Measurements from ENCODE around the gene NUTM2A.
"Not testable (repeated sequence)": the region's sequence is repeated elsewhere in the genome, so short reads cannot be mapped to it uniquely, and the experiment has no call there.

- TF ChIP-seq CHD2 (IDR thresholded peaks at IDR 0.05; ENCODE audit: borderline replicate concordance, low read depth, low read length); NFYB (IDR thresholded peaks at IDR 0.05; ENCODE audit: insufficient read depth, low read depth, low read length); HDAC2 (IDR thresholded peaks at IDR 0.05); CTCF (IDR thresholded peaks at IDR 0.05 in 2 of 3, conservative IDR thresholded peaks at IDR 0.05 in 1 of 3; ENCODE audit: control insufficient read depth in 2 of 3, extremely low read depth in 1 of 3, insufficient read depth in 1 of 3, low read depth in 3 of 3, low read length in 3 of 3); EP300 (IDR thresholded peaks at IDR 0.05; ENCODE audit: borderline replicate concordance in 1 of 2, control insufficient read depth in 1 of 2, low read depth in 2 of 2, low read length in 2 of 2); GABPA (IDR thresholded peaks at IDR 0.05; ENCODE audit: low read depth); TAF1 (IDR thresholded peaks at IDR 0.05; ENCODE audit: borderline replicate concordance, low read depth, low read length); JUND (IDR thresholded peaks at IDR 0.05; ENCODE audit: low read depth, low read length): not testable (repeated sequence)
Observed at GRCh38 chr10:87222789-87223188, 2.5 kb upstream of the NUTM2A start.

Measured in GM12878 (cell line).